Keratinocyte (primary cell): ENCODE results near the gene TCEAL5.

Experiments
- CTCF ChIP-seq, 3 experiments: IDR thresholded peaks in 1 of 3; conservative IDR thresholded peaks in 1 of 3; optimal IDR thresholded peaks in 1 of 3; 2 replicates in 2 of 3; 3 replicates in 1 of 3; pipeline versions ENCODE3 to v1.5.1; 2011; ENCODE audit warnings: low read length in 3 of 3, mild to moderate bottlenecking in 3 of 3, moderate library complexity in 2 of 3, control low read depth in 1 of 3, inconsistent platforms in 1 of 3; ENCODE audit not compliant: insufficient read depth in 2 of 3; ENCODE audit errors: extremely low read depth in 1 of 3
- EZH2 ChIP-seq: IDR thresholded peaks from one replicate; pipeline ENCODE4 v1.6.1; 2012; ENCODE audit warnings: inconsistent platforms, mild to moderate bottlenecking, low read length, moderate library complexity

DNA sequence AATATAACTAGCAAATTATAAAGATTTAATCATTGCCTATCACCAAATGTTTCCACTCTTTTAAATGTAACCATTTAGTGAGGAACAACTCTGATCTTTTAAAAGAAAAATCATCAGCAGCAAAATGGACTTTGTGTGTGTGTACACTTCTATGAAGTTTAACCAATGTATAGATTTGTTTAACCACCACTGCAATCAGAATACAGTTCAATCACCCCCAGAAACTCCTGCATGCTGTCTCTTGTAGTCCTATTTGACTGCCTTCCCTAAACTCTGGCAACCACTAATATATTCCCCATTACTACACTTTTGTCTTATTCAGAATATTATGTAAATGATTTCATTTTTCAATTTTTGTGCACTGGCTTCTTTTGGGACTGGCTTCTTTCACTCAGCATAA lies 19.9 kb downstream of the TCEAL5 start:
- no peak for TF ChIP-seq CTCF (optimal IDR thresholded peaks at IDR 0.05 in 1 of 3, IDR thresholded peaks at IDR 0.05 in 1 of 3, conservative IDR thresholded peaks at IDR 0.05 in 1 of 3; ENCODE audit: extremely low read depth in 1 of 3, insufficient read depth in 2 of 3, low read length in 3 of 3)
- TF ChIP-seq EZH2, result no peak
